H9 (cell line): ENCODE data around the gene TACC2. TPM values are rescaled to one million over a fixed set of nuclear protein-coding genes. Genes with fewer than 3 reads are reported as not detected.

ENCODE experiments used
- DNase-seq: peaks from one replicate; pipeline ENCODE4 v3.0.0-alpha.2; 2017
- H2AFZ ChIP-seq: one replicate; pipeline ENCODE4 v1.6.1; 2013; ENCODE audit warnings: mild to moderate bottlenecking, low read length, control low read depth, moderate library complexity
- H2AK5ac ChIP-seq: 2 replicates; pipeline ENCODE4 v1.6.1; 2013; ENCODE audit warnings: low read length, control low read depth, mixed read lengths; ENCODE audit not compliant: insufficient read length
- H2BK120ac ChIP-seq: one replicate; pipeline ENCODE4 v1.6.1; 2013; ENCODE audit warnings: low read depth, mild to moderate bottlenecking, low read length, control low read depth, inconsistent platforms; ENCODE audit not compliant: poor library complexity, severe bottlenecking
- H2BK12ac ChIP-seq: 2 replicates; pipeline ENCODE4 v1.6.1; 2013; ENCODE audit warnings: low read length, control low read depth, mixed read lengths, low read depth; ENCODE audit not compliant: insufficient read length
- H2BK15ac ChIP-seq: 2 replicates; pipeline ENCODE4 v1.6.1; 2013; ENCODE audit warnings: low read depth, low read length, control low read depth
- H2BK20ac ChIP-seq: one replicate; pipeline ENCODE4 v1.6.1; 2013; ENCODE audit warnings: low read depth, mild to moderate bottlenecking, low read length, control low read depth, inconsistent platforms; ENCODE audit not compliant: poor library complexity, severe bottlenecking
- H2BK5ac ChIP-seq: 2 replicates; pipeline ENCODE4 v1.6.1; 2013; ENCODE audit warnings: low read length, control low read depth, mixed read lengths; ENCODE audit not compliant: insufficient read length
- H3K14ac ChIP-seq: 2 replicates; pipeline ENCODE4 v1.6.1; 2013; ENCODE audit warnings: low read length, control low read depth; ENCODE audit not compliant: insufficient read depth
- H3K18ac ChIP-seq: 2 replicates; pipeline ENCODE4 v1.6.1; 2013; ENCODE audit warnings: low read depth, mild to moderate bottlenecking, mixed read lengths, low read length, control low read depth; ENCODE audit not compliant: insufficient read length
- H3K23ac ChIP-seq: 2 replicates; pipeline ENCODE4 v1.6.1; 2013; ENCODE audit warnings: low read length, control low read depth, mixed read lengths, low read depth; ENCODE audit not compliant: insufficient read length
- H3K23me2 ChIP-seq: 2 replicates; pipeline ENCODE4 v1.6.1; 2013; ENCODE audit warnings: low read depth, mild to moderate bottlenecking, mixed read lengths, low read length, control low read depth; ENCODE audit not compliant: insufficient read length, poor library complexity, severe bottlenecking
- H3K27ac ChIP-seq: 2 replicates; pipeline ENCODE4 v1.5.1; 2013; ENCODE audit warnings: low read length, control low read depth, mixed read lengths, low read depth; ENCODE audit not compliant: insufficient read length
- H3K27me3 ChIP-seq: 2 replicates; pipeline ENCODE4 v1.6.1; 2013; ENCODE audit warnings: low read length, control low read depth, inconsistent platforms; ENCODE audit not compliant: insufficient read depth
- H3K4ac ChIP-seq: 2 replicates; pipeline ENCODE4 v1.6.1; 2013; ENCODE audit warnings: low read depth, mild to moderate bottlenecking, control low read depth, inconsistent platforms, low read length, moderate library complexity
- H3K4me1 ChIP-seq: 2 replicates; pipeline ENCODE4 v1.6.1; 2013; ENCODE audit warnings: low read length, control low read depth, inconsistent platforms; ENCODE audit not compliant: insufficient read depth
- H3K4me2 ChIP-seq: 2 replicates; pipeline ENCODE4 v1.6.1; 2013; ENCODE audit warnings: low read length, control low read depth, mixed read lengths; ENCODE audit not compliant: insufficient read length, insufficient read depth
- H3K56ac ChIP-seq: 2 replicates; pipeline ENCODE4 v1.6.1; 2013; ENCODE audit warnings: low read depth, mild to moderate bottlenecking, mixed read lengths, low read length, control low read depth; ENCODE audit not compliant: insufficient read length
- H3K79me1 ChIP-seq: 2 replicates; pipeline ENCODE4 v1.6.1; 2013; ENCODE audit warnings: low read depth, mild to moderate bottlenecking, moderate library complexity, low read length, control low read depth, inconsistent platforms; ENCODE audit not compliant: insufficient read depth, poor library complexity, severe bottlenecking
- H3K79me2 ChIP-seq: 2 replicates; pipeline ENCODE4 v1.6.1; 2013; ENCODE audit warnings: low read length, control low read depth, inconsistent platforms; ENCODE audit not compliant: insufficient read depth
- H3K9ac ChIP-seq: 2 replicates; pipeline ENCODE4 v1.6.1; 2013; ENCODE audit warnings: low read length, control low read depth, mixed read lengths; ENCODE audit not compliant: insufficient read length; ENCODE audit errors: extremely low read depth
- H3K9me3 ChIP-seq: one replicate; pipeline ENCODE4 v1.6.1; 2013; ENCODE audit warnings: low read depth, low read length, inconsistent platforms; ENCODE audit not compliant: control insufficient read depth
- H3T11ph ChIP-seq: one replicate; pipeline ENCODE4 v1.6.1; 2013; ENCODE audit warnings: mild to moderate bottlenecking, low read length, control low read depth, inconsistent platforms
- H4K20me1 ChIP-seq: one replicate; pipeline ENCODE4 v1.6.1; 2013; ENCODE audit not compliant: control insufficient read depth, insufficient read length, insufficient read depth
- H4K5ac ChIP-seq: 2 replicates; pipeline ENCODE4 v1.6.1; 2013; ENCODE audit warnings: low read depth, mild to moderate bottlenecking, mixed read lengths, low read length, control low read depth; ENCODE audit not compliant: insufficient read length
- H4K8ac ChIP-seq: replicated peaks from 2 replicates; pipeline ENCODE4 v1.6.1; 2013; ENCODE audit warnings: low read length, control low read depth, mixed read lengths, low read depth; ENCODE audit not compliant: insufficient read length
- H4K91ac ChIP-seq: 2 replicates; pipeline ENCODE4 v1.6.1; 2013; ENCODE audit warnings: low read depth, mild to moderate bottlenecking, moderate library complexity, mixed read lengths, low read length, control low read depth; ENCODE audit not compliant: insufficient read length
- H3K27ac Mint-ChIP-seq, 3 experiments: 2 replicates in 2 of 3; 3 replicates in 1 of 3; pipeline ENCODE4 v1.8.0; 2020 to 2021; ENCODE audit warnings: mixed read lengths in 3 of 3, mild to moderate bottlenecking in 1 of 3, moderate library complexity in 1 of 3
- H3K27me3 Mint-ChIP-seq: 2 replicates; pipeline ENCODE4 v1.8.0; 2021; ENCODE audit warnings: low read depth, mild to moderate bottlenecking, moderate library complexity, mixed read lengths
- H3K36me3 Mint-ChIP-seq, 3 experiments: 2 replicates in 2 of 3; 3 replicates in 1 of 3; pipeline ENCODE4 v1.8.0; 2020 to 2021; ENCODE audit warnings: low read depth in 3 of 3, mixed read lengths in 3 of 3; ENCODE audit not compliant: insufficient read depth in 1 of 3
- H3K4me1 Mint-ChIP-seq, 2 experiments: 2 replicates each; pipeline ENCODE4 v1.8.0; 2020; ENCODE audit warnings: mixed read lengths in 2 of 2
- H3K4me3 Mint-ChIP-seq, 2 experiments: 2 replicates in 1 of 2; 3 replicates in 1 of 2; pipeline ENCODE4 v1.8.0; 2020 to 2021; ENCODE audit warnings: mild to moderate bottlenecking in 2 of 2, mixed read lengths in 2 of 2, moderate library complexity in 1 of 2
- H3K9me3 Mint-ChIP-seq, 2 experiments: 2 replicates in 1 of 2; 3 replicates in 1 of 2; pipeline ENCODE4 v1.8.0; 2020; ENCODE audit warnings: mild to moderate bottlenecking in 2 of 2, mixed read lengths in 2 of 2, moderate library complexity in 1 of 2
- CTCF ChIP-seq: fragments of 200-600 bp; sonication (generic); conservative IDR thresholded peaks from 3 replicates; pipeline ENCODE4 v1.8.0; 2021; ENCODE audit warnings: antibody characterized with exemption, mild to moderate bottlenecking
- WGBS: extraction: QIAGEN DNeasy Blood & Tissue Kit; methylation state at CpG from one replicate; pipeline ENCODE4 v1.1.7; 2013; ENCODE audit warnings: missing lambda C conversion rate, low lambda C conversion rate, mixed read lengths; ENCODE audit not compliant: insufficient read length; ENCODE audit errors: extremely low coverage; 5-methylcytosine and 5-hydroxymethylcytosine counted together
- total RNA-seq: library from RNA; stranded (reverse); gene quantifications from 2 replicates; pipeline ENCODE4 v1.2.1, GENCODE V29; 2021

TACC2 gene
- total RNA-seq, 1 experiment from 2014 or later = 58.1 TPM

GRCh38 chr10:122288262-122288661, 299.3 kb downstream of the TACC2 start:
- Histone ChIP-seq H3K56ac (no peak overlapping the region), H3K27me3 (no peaks in the 10 kb centered on the region), H4K5ac (no peak overlapping the region), H4K91ac (no peak overlapping the region), H3K79me1 (no peaks in the 10 kb centered on the region), H3T11ph (no peak overlapping the region), H2AK5ac (no peak overlapping the region), H3K23ac (no peak overlapping the region), H3K4me2 (no peak overlapping the region), H4K20me1 (no peaks in the 10 kb centered on the region), H4K8ac (no peak overlapping the region), H3K9me3 (no peaks in the 10 kb centered on the region), H2BK20ac (no peak overlapping the region), H3K9ac (no peak overlapping the region), H2AFZ (no peak overlapping the region), H3K4me1 (no peaks in the 10 kb centered on the region), H3K18ac (no peak overlapping the region), H3K4ac (no peak overlapping the region), H2BK15ac (no peak overlapping the region), H3K27ac (no peak overlapping the region), H3K14ac (no peak overlapping the region), H2BK120ac (no peak overlapping the region), H3K79me2 (no peaks in the 10 kb centered on the region), H2BK12ac (no peak overlapping the region), H2BK5ac (no peak overlapping the region), H3K23me2 (no peaks in the 10 kb centered on the region)
- Mint-ChIP-seq H3K27ac (no peak overlapping the region), H3K4me1 (peaks cover 15 to 16% of the 10 kb centered on the region in 2 experiments), H3K27me3 (peaks cover 1% of the 10 kb centered on the region), H3K9me3 (no peaks in the 10 kb centered on the region), H3K36me3 (no peaks in the 10 kb centered on the region; a peak in 1 of 7 replicates), H3K4me3 (no peak overlapping the region)
- no CpG with 5 or more reads among the region's 6 CpGs for WGBS
- no peak for TF ChIP-seq CTCF
- DNase-seq = no peak
